ENCODE data around the gene MBTPS1.
"Not testable (repeated sequence)": the region's sequence is repeated elsewhere in the genome, so short reads cannot be mapped to it uniquely, and the experiment has no call there.

Gene MBTPS1

DNA sequence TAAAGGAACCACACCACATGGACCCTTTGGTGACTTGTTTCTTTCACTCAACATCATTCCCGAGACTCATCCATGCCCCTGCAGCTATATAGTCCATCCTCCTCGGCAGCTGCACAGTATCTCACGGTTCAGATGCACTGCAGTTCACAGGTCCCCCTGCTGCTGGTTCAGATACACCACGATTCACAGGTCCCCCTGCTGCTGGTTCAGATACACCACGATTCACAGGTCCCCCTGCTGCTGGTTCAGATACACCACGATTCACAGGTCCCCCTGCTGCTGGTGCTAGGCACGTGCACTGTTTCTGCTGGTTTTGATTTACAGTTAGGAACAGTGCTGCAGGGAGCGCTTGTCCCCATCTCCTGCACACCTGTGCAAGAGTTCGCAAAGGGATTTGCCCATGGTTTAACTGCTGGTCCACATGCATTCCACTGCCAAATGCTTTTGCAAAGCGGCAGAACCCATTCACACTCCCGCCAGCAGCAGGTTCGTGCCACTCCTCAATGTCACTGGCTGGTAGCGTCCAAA, 24.5 kb upstream of the MBTPS1 start:
- Mint-ChIP-seq H3K4me3 (peak overlapping the region in 1 of 2 donors; percentile 32), H3K4me1 (peaks cover 64% of the 10 kb centered on the region), H3K27ac (no peak overlapping the region), H3K27me3 (peaks cover 2% of the 10 kb centered on the region), H3K9me3 (no peaks in the 10 kb centered on the region)
- ATAC-seq = peak; percentile 13
- DNase-seq = peak; percentile 36 to 42

DNA sequence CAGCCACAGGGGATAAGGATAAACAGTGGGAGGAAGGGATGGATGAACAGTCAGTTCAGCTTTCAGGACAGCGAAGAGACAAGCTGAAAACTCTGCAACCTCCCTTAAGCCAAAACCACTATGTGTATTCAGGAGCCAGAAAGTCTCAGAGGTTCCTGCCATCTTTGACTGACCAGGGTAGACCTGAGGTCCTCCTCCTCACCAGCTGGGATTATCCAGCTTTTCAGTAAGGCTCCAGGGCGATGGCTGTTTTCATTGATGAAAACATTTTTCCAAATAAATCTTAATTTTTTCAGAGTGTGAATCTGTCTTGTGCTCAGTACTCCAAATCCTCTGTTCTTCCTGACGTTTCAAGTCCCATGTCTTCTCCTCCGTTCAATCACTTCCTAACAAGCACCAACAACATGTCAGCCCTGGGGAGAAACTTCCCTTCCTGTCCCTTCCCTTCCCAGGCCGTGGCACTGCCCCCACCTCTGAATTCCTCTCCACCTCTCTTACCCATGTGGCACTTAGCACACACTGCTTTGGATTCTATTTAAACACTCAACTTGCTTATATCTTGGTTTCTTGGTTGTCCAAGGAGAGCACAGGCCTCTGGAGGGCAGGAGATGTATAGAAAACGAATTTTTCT, 23.0 kb upstream of the MBTPS1 start:
- ATAC-seq = no peak
- H3K4me1 Mint-ChIP-seq = peaks cover 69% of the 10 kb centered on the region
- no peaks in the 10 kb centered on the region for H3K9me3 Mint-ChIP-seq
- DNase-seq = no peak
- no peak overlapping the region for H3K4me3 Mint-ChIP-seq
- H3K27me3 Mint-ChIP-seq = no peaks in the 10 kb centered on the region
- H3K27ac Mint-ChIP-seq = no peak overlapping the region

DNA sequence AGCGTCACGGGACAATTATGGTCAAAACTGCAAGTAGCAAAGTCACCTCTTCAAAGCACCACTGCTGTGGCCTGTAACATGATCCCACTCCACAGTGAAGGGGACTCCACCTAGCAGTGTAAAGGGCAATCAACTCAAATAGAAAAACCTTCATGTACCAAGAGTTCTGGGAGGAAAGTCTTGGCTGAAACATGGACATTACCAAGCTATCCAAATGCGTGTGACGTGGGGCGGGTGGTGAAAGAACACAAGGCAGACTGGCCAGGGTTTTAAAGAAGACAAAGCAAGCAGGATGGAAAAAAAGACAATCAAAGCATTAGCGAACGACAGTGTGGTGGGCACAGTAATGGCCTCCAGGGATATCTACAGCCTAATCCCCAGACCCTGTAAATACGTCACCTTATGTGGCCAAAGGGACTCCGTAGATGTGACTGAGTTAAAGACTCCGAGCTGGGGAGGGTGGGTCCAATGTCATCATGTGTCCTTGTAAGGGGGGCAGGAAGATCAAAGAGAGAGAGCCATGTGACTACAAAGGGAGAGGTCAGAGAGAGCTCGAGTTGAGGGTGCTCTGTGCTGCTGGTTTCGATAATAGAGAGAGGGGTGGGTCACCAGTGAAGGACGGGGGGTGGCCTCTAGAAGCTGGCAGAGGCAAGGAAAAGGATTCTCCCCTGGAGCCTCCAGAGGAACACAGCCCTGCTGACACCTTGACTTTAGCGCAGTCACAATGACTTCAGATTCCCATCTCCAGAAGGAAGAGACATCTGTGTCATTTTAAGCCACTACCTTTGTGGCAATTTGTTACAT, 22.3 kb upstream of the MBTPS1 start:
- peak; percentile 43 to 71 for DNase-seq
- peak overlapping the region; percentile 63 to 68 for H3K4me3 Mint-ChIP-seq
- peak; percentile 99 for ATAC-seq

DNA sequence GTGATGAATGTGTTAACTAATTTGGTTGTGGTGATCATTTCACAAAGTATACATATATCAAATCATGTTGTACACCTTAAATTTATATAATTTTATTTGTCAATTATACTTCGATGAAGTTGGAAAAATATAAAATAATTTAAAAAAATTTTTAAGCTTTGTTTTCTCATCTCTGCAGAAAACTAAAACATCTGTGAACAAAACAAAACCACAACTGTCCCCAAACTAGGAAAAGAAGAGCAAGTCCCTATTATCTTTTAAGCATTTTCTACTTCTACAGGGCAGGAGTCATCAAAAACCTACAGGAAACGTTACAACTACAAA, 21.7 kb upstream of the MBTPS1 start:
- ATAC-seq (no peak), DNase-seq (no peak)
- H3K27ac Mint-ChIP-seq = no peak overlapping the region
- no peaks in the 10 kb centered on the region for H3K9me3 Mint-ChIP-seq
- peak overlapping the region in 1 of 2 donors; percentile 63 for H3K4me3 Mint-ChIP-seq
- H3K4me1 Mint-ChIP-seq = peaks cover 60% of the 10 kb centered on the region
- no peaks in the 10 kb centered on the region for H3K27me3 Mint-ChIP-seq

More for the DNA sequence above, 22.3 kb upstream of the MBTPS1 start:
- Mint-ChIP-seq H3K27ac (peak overlapping the region in 1 of 2 donors; percentile 20), H3K9me3 (no peaks in the 10 kb centered on the region), H3K4me1 (peaks cover 64% of the 10 kb centered on the region), H3K27me3 (no peaks in the 10 kb centered on the region)

DNA sequence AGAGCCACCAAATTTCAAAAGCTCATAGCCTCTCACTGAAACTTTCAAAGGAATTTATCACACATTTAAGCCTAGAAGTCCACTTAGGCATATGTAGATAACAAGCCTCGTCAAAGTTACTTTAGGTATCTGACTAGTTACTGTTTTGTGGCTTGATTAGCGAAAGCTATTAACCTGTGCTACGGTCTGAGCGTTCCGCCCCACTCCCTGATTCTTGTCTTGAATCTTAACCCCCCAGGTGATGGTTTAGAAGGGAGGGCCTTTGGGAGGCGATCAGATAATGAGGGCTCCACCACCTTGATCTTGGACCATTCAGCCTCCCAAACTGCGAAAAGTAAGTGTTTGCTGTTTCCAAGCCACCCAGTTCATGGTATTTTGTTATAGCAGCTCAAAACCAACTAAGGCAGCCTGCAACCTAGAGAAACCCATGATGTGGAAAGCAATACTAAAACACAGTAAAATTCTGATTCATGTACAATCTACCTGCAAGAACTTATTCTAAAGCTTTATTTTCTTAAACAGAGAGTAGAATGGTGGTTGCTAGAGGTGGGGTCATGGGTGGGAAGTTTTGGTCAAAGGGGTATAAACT, 21.1 kb upstream of the MBTPS1 start:
- ATAC-seq (no peak), DNase-seq (no peak)
- no peaks in the 10 kb centered on the region for H3K27me3 Mint-ChIP-seq
- no peak overlapping the region for H3K4me3 Mint-ChIP-seq
- peaks cover 62% of the 10 kb centered on the region for H3K4me1 Mint-ChIP-seq
- no peak overlapping the region for H3K27ac Mint-ChIP-seq
- no peaks in the 10 kb centered on the region for H3K9me3 Mint-ChIP-seq

DNA sequence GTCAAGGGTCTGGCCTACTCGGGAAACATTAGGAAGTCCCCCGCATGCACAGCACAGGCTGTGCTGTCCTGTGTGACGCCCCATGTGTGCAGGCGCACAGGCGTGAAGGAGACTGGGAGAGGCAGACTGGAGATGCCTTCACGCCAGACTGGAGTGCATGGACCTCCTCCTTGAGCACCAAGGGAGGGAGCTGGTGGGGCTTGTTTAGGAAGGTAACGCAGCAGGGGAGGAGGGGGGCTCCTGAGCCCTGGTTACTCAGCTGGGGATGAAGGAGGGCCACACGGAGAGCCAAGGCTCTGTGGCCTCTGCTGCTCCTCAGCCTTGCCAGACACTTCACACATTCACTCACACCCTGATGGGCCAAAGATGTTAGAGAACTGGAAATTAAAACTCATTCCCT, 20.5 kb upstream of the MBTPS1 start:
- H3K4me3 Mint-ChIP-seq = peak overlapping the region in 1 of 2 donors; percentile 24
- peaks cover 66% of the 10 kb centered on the region for H3K4me1 Mint-ChIP-seq
- DNase-seq (no peak), ATAC-seq (no peak)
- no peaks in the 10 kb centered on the region for H3K9me3 Mint-ChIP-seq
- no peaks in the 10 kb centered on the region for H3K27me3 Mint-ChIP-seq
- no peak overlapping the region for H3K27ac Mint-ChIP-seq

DNA sequence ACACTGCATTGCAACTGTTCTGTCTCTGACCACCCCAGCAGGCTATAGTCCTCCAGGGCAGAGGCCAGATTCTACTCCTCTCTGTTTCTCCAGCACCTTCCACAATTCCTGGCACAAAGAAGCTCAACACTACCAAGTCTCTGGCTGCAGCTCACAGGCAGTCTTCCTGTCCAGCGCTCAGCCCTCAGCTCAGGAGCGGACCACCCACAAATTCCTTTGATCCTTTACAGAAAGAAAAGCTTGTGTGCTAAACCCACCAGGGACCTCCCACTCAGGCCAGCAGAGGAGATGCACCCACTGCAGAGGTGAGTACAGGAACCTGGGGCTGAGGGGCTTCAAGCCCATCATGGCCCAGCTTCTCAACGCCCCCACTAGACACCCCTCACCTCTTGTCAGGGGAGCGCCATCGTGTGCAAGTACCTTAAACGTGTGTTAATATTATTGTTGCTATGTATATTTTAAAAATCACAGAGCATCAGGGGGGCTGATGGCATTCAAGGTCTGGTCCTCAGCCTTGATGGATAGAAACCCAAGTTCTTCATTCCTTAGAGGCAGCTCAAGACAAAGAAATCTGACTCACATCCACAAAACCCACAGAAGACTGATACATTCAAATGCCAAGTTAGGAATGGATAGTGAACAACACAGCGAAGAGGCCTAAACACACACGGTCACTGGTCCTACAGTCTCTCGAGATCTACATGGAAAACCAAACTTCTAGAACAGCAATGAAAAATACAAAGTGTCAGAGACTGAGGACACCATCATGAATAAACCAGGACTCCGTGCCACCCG, 19.8 kb upstream of the MBTPS1 start:
- H3K4me1 Mint-ChIP-seq = peaks cover 61% of the 10 kb centered on the region
- H3K27ac Mint-ChIP-seq = no peak overlapping the region
- no peak for ATAC-seq
- no peaks in the 10 kb centered on the region for H3K27me3 Mint-ChIP-seq
- no peaks in the 10 kb centered on the region for H3K9me3 Mint-ChIP-seq
- no peak for DNase-seq
- H3K4me3 Mint-ChIP-seq = peak overlapping the region in 1 of 2 donors; percentile 23

DNA sequence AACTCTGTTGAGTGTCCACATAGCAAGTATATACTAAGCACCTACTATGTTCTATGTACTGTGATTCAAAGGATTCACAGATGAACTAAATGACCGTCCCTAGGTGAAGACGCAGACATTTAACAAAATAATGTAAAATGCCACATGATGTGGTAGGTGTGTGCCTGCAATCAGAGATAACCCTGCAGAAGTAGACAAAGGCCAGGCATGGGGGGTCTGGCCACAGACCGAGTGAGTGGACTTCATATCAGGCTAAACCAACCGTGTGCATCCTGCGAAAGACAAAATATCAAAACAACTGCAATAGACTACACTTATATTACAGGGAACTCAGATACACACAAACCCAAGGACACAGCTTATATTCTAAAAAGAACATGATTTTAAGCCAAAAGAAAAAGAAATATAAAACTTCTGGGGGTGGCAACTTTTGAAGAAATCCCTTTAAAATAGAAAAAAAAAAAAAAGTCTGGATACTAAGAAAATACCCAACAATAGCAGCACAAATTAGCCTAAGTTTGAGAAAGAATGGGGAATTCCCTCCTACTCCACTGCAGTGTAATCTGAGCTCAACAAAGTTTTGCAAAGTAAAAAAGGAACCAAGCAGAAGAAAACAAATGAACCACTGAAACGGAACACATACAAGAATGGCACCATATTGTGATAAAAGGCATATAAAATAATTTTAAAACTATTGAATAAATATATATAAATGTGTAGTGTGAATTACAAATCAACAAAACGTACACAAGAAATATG, 16.0 kb upstream of the MBTPS1 start:
- Mint-ChIP-seq H3K4me3 (no peak overlapping the region), H3K27me3 (no peaks in the 10 kb centered on the region), H3K4me1 (peaks cover 31% of the 10 kb centered on the region), H3K27ac (no peak overlapping the region), H3K9me3 (no peaks in the 10 kb centered on the region)
- DNase-seq (no peak), ATAC-seq (no peak)

DNA sequence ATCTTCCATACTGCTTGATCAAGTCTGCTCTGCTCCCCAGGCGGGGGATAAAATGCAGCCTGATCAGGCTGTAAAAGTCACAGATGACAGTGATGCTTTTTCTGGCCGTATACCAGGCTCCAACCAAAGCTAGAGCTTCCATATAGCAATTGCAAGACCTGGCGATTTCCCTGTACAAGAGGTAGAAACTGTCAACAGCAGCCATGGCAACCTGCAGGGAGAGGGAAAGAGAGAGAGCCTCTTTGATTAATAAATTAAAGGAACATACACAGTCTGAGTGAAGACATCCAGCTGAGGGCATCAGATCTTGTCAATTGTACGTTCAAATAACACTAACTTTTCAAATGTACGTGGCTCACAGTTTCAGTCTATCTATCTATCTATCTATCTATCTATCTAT, 14.4 kb upstream of the MBTPS1 start:
- H3K27me3 Mint-ChIP-seq = no peaks in the 10 kb centered on the region
- no peak for ATAC-seq
- H3K27ac Mint-ChIP-seq = no peak overlapping the region

DNA sequence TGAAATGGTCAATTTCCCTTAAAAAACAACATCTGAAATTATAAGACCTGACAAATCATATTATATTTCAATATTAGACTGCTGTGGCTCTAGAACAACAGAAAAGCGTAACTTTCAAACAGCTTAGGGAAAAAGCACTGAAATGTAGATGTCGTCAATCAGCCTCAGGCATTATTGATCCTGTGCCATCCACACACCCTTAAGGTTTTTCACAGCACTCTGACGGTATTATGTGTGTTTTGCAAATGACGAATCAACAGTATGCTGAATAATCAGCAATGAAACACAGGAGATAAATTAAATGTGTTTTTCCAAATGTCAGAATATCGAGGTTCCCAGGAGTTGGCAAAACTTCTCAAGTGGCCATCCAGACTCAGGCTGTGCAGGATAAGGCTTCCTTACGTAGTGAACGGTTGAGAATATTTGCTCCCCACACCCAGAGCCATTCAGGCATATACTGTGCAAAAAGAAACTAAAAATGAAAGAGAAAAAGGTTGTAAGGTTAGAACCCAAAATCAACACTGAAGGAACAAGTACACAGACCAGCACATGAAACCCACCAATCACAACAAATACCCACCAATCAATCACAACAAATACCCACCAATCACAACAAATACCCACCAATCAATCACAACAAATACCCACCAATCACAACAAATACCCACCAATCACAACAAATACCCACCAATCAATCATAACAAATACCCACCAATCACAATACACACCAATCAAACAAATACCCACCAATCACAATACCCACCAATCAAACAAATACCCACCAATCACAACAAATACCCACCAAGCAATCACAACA, 7.7 kb upstream of the MBTPS1 start:
- Mint-ChIP-seq H3K4me1 (no peaks in the 10 kb centered on the region), H3K4me3 (no peak overlapping the region), H3K27ac (no peak overlapping the region), H3K9me3 (no peaks in the 10 kb centered on the region), H3K27me3 (no peaks in the 10 kb centered on the region)
- DNase-seq (no peak), ATAC-seq (no peak)

More for the DNA sequence above, 14.4 kb upstream of the MBTPS1 start:
- H3K4me3 Mint-ChIP-seq = no peak overlapping the region
- peaks cover 15% of the 10 kb centered on the region for H3K4me1 Mint-ChIP-seq
- no peaks in the 10 kb centered on the region for H3K9me3 Mint-ChIP-seq
- no peak for DNase-seq

DNA sequence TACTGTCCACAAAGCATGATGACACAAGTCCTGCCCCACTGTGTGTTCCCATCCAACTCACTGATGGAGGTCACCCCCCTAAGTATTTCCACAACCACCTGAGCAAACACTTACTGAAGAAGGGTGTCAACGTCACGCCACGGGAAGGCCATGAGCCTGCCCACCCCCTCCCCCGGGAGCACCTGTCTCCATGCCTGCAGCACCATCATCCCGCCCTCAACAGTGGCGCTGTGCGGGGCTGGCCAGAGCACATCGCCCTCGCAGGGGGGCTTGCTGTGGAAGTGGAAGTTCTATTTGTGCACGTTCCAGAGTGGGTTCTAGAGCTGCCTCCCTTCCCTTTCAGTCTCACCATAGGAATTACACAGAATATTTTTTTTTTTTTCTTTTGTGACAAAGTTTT, 4.3 kb upstream of the MBTPS1 start:
- no peak overlapping the region for H3K27ac Mint-ChIP-seq

DNA sequence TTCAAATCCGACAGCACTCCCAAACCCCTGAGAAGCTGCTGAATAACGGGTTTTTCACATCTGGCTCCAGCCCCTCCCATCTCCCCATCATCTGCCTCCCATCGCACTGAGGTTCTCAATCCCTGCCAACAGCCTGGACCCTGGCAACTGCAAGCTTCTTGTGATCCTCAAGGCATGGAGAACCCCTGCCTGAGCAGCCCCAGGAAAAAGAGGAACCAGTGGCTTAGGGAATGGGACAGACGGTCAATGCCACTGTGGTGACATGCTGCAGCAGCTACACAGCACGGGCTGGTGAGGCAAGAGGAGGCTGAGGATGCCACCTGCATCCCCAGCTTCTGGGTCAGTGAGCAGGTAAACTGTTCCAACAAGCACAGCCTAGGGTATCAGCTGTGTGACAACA, 3.3 kb upstream of the MBTPS1 start:
- H3K4me3 Mint-ChIP-seq = no peak overlapping the region
- ATAC-seq = no peak

More for the DNA sequence above, 4.3 kb upstream of the MBTPS1 start:
- no peak for ATAC-seq
- Mint-ChIP-seq H3K27me3 (no peaks in the 10 kb centered on the region), H3K4me3 (no peak overlapping the region), H3K4me1 (no peaks in the 10 kb centered on the region), H3K9me3 (no peaks in the 10 kb centered on the region)
- DNase-seq = no peak

DNA sequence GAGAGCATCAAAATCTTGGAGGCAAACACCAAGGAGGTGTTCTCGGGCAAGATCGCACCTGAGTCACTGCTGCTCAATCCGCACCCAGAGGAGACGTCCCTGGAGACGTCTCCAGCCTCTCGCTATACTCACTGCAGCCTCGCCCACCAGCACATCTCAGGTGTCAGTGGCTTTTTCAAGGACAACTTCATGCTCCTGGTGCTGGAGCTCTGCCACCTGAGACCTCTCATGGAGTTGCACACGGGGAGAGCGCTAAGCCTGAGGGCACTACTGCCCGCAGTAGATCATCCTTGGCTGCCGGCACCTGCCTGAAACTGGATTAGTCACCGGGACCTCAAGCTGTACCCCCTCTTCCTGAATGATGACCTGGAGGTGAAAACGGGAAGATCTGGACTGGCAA, 2.6 kb upstream of the MBTPS1 start:
- Mint-ChIP-seq H3K9me3 (no peaks in the 10 kb centered on the region), H3K27me3 (no peaks in the 10 kb centered on the region), H3K4me3 (no peak overlapping the region), H3K27ac (no peak overlapping the region), H3K4me1 (peaks cover 12% of the 10 kb centered on the region)
- DNase-seq = no peak
- no peak for ATAC-seq

More for the DNA sequence above, 3.3 kb upstream of the MBTPS1 start:
- Mint-ChIP-seq H3K4me1 (peaks cover 7% of the 10 kb centered on the region), H3K27ac (no peak overlapping the region), H3K9me3 (no peaks in the 10 kb centered on the region), H3K27me3 (no peaks in the 10 kb centered on the region)
- no peak for DNase-seq

DNA sequence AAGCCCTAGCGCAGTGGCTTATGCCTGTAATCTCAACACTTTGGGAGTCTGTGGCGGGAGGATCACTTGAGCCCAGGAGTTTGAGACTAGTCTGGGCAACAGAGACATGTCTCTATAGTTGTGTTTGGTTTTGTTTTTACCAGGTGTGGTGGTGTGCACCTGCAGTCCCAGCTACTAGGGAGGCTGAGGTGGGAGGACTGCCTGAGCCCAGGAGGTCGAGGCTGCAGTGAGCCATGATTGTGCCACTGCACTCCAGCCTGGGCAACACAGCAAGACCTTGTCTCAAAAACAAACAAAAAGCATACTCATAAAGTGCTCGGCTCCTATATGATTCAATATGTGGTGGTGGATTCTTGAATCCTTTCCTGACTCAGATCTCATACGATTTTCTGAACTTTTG, 1.6 kb upstream of the MBTPS1 start:
- not testable (repeated sequence) for H3K27ac Mint-ChIP-seq, DNase-seq, ATAC-seq, H3K27me3 Mint-ChIP-seq, H3K9me3 Mint-ChIP-seq
- peak overlapping the region; percentile 90 to 96 for H3K4me3 Mint-ChIP-seq
- peaks cover 16% of the 10 kb centered on the region for H3K4me1 Mint-ChIP-seq
